Measurements from ENCODE around the gene REXO1.

- TF ChIP-seq POLR2A (IDR thresholded peaks at IDR 0.05) (no peak), CTCF (IDR thresholded peaks at IDR 0.05) (no peak), EP300 (IDR thresholded peaks at IDR 0.05) (peak in 2 of 4 donors; percentile 3 to 36)
Measured at GRCh38 chr19:1847684-1848398, 442 bp downstream of the REXO1 start.
